ENCODE data around the gene PCDHGA6.
"Not testable (repeated sequence)": the region's sequence is repeated elsewhere in the genome, so short reads cannot be mapped to it uniquely, and the experiment has no call there.

Gene PCDHGA6

GRCh38 chr5:141362719-141363118 is 11.0 kb upstream of the PCDHGA6 start:
- H3K4me3 ChIP-seq (ENCODE audit: low read depth, low read length) = peak overlapping the region; percentile 24
- no peaks in the 10 kb centered on the region for H3K27me3 ChIP-seq (ENCODE audit: control insufficient read depth, insufficient read depth, low read length)
- peaks cover 66% of the 10 kb centered on the region for H3K9me3 ChIP-seq (ENCODE audit: control insufficient read depth, insufficient read depth, low read length)
- H3K36me3 ChIP-seq (ENCODE audit: control insufficient read depth, insufficient read depth, low read length) = no peaks in the 10 kb centered on the region
- no peak overlapping the region for H3K9ac ChIP-seq (ENCODE audit: low read depth, low read length)
- no peaks in the 10 kb centered on the region for H3K4me1 ChIP-seq (ENCODE audit: control insufficient read depth, insufficient read depth, low read length)
- no peak overlapping the region for H3K27ac ChIP-seq (ENCODE audit: low read depth, low read length)

DNA sequence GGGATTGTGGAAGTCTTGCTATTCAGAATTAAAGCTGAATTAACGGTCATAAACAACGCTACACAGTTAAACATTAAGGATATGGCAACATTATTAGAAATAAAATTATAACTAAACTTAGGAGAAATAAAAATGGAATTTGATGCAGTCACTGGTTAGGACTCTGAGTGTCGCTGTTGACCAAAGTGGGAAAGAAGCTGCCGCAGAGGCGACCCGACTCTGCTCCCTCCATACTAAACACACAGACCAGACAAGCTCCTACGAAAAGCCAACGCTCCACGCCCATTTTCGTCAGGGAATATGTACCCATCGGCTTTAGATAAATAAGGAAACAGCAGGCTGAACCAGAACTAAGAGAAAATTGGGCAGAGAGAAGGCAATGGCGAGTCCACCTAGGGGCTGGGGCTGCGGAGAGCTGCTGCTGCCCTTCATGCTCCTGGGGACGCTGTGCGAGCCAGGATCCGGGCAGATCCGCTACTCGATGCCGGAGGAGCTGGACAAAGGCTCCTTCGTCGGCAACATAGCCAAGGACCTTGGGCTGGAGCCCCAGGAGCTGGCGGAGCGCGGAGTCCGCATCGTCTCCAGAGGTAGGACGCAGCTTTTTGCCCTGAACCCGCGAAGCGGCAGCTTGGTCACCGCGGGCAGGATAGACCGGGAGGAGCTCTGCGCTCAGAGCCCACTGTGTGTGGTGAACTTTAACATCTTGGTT is 9.6 kb upstream of the PCDHGA6 start, which contains the start of gene PCDHGA5:
PCDHGA5 (plus strand) TSS at position 211 of the 709 bp plus-strand sequence; CDS start at position 380, 169 bp downstream.
- Histone ChIP-seq H3K36me3 (ENCODE audit: control insufficient read depth, insufficient read depth, low read length) (no peaks in the 10 kb centered on the region), H3K27me3 (ENCODE audit: control insufficient read depth, insufficient read depth, low read length) (no peaks in the 10 kb centered on the region), H3K9ac (ENCODE audit: low read depth, low read length) (no peak within 1 kb of the TSS), H3K9me3 (ENCODE audit: control insufficient read depth, insufficient read depth, low read length) (peaks cover 68% of the 10 kb centered on the region), H3K4me3 (ENCODE audit: low read depth, low read length) (peak within 1 kb of the TSS; percentile 24; the same call in 1 of the 2 replicates), H3K4me1 (ENCODE audit: control insufficient read depth, insufficient read depth, low read length) (no peaks in the 10 kb centered on the region), H3K27ac (ENCODE audit: low read depth, low read length) (no peak within 1 kb of the TSS)

- no peaks in the 10 kb centered on the region for H3K27me3 ChIP-seq (ENCODE audit: control insufficient read depth, insufficient read depth, low read length)
- H3K36me3 ChIP-seq (ENCODE audit: control insufficient read depth, insufficient read depth, low read length) = no peaks in the 10 kb centered on the region
- H3K9me3 ChIP-seq (ENCODE audit: control insufficient read depth, insufficient read depth, low read length) = peaks cover 62% of the 10 kb centered on the region
- H3K4me3 ChIP-seq (ENCODE audit: low read depth, low read length) = no peak overlapping the region
- no peak overlapping the region for H3K27ac ChIP-seq (ENCODE audit: low read depth, low read length)
- no peaks in the 10 kb centered on the region for H3K4me1 ChIP-seq (ENCODE audit: control insufficient read depth, insufficient read depth, low read length)
- no peak overlapping the region for H3K9ac ChIP-seq (ENCODE audit: low read depth, low read length)
These were observed 7.4 kb upstream of the PCDHGA6 start for GRCh38 chr5:141366016-141366896.

GRCh38 chr5:141369994-141370848 is 3.5 kb upstream of the PCDHGA6 start, which contains the start of gene PCDHGB3:
Gene PCDHGB3, plus strand, starts transcription at chr5:141370242. Its CDS starts 153 bp downstream, at chr5:141370395.
- H3K27me3 ChIP-seq (ENCODE audit: control insufficient read depth, insufficient read depth, low read length) = no peaks in the 10 kb centered on the region
- peaks cover 58% of the 10 kb centered on the region for H3K9me3 ChIP-seq (ENCODE audit: control insufficient read depth, insufficient read depth, low read length)
- H3K9ac ChIP-seq (ENCODE audit: low read depth, low read length) = no peak within 1 kb of the TSS
- no peaks in the 10 kb centered on the region for H3K4me1 ChIP-seq (ENCODE audit: control insufficient read depth, insufficient read depth, low read length)
- H3K27ac ChIP-seq (ENCODE audit: low read depth, low read length) = no peak within 1 kb of the TSS
- no peak within 1 kb of the TSS for H3K4me3 ChIP-seq (ENCODE audit: low read depth, low read length)
- no peaks in the 10 kb centered on the region for H3K36me3 ChIP-seq (ENCODE audit: control insufficient read depth, insufficient read depth, low read length)

GRCh38 chr5:141371572-141372475 is 1.9 kb upstream of the PCDHGA6 start:
- H3K9me3 ChIP-seq (ENCODE audit: control insufficient read depth, insufficient read depth, low read length) = peaks cover 51% of the 10 kb centered on the region
- no peak overlapping the region for H3K27ac ChIP-seq (ENCODE audit: low read depth, low read length)
- H3K27me3 ChIP-seq (ENCODE audit: control insufficient read depth, insufficient read depth, low read length) = no peaks in the 10 kb centered on the region
- H3K4me3 ChIP-seq (ENCODE audit: low read depth, low read length) = no peak overlapping the region
- no peaks in the 10 kb centered on the region for H3K4me1 ChIP-seq (ENCODE audit: control insufficient read depth, insufficient read depth, low read length)
- no peaks in the 10 kb centered on the region for H3K36me3 ChIP-seq (ENCODE audit: control insufficient read depth, insufficient read depth, low read length)
- no peak overlapping the region for H3K9ac ChIP-seq (ENCODE audit: low read depth, low read length)

DNA sequence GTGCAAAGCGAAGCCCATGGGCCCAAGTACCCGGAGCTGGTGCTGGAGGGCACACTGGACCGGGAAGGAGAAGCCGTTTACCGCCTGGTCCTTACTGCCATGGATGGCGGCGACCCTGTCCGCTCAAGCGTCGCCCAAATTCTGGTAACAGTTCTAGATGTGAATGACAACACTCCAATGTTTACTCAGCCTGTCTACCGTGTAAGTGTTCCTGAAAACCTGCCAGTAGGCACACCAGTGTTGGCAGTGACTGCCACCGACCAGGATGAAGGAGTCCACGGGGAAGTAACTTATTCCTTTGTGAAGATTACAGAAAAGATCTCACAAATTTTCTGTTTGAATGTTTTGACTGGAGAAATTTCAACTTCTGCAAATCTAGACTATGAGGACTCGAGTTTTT is 936 bp downstream of the PCDHGA6 start:
- Histone ChIP-seq H3K27ac (ENCODE audit: low read depth, low read length) (no peak overlapping the region), H3K27me3 (ENCODE audit: control insufficient read depth, insufficient read depth, low read length) (no peaks in the 10 kb centered on the region), H3K9ac (ENCODE audit: low read depth, low read length) (no peak overlapping the region), H3K9me3 (ENCODE audit: control insufficient read depth, insufficient read depth, low read length) (peaks cover 48% of the 10 kb centered on the region), H3K36me3 (ENCODE audit: control insufficient read depth, insufficient read depth, low read length) (no peaks in the 10 kb centered on the region), H3K4me1 (ENCODE audit: control insufficient read depth, insufficient read depth, low read length) (no peaks in the 10 kb centered on the region), H3K4me3 (ENCODE audit: low read depth, low read length) (no peak overlapping the region)

- not testable (repeated sequence) for H3K4me3 ChIP-seq (ENCODE audit: low read depth, low read length); H3K9ac ChIP-seq (ENCODE audit: low read depth, low read length); H3K4me1 ChIP-seq (ENCODE audit: control insufficient read depth, insufficient read depth, low read length); H3K36me3 ChIP-seq (ENCODE audit: control insufficient read depth, insufficient read depth, low read length); H3K27me3 ChIP-seq (ENCODE audit: control insufficient read depth, insufficient read depth, low read length); H3K27ac ChIP-seq (ENCODE audit: low read depth, low read length)
- peaks cover 46% of the 10 kb centered on the region for H3K9me3 ChIP-seq (ENCODE audit: control insufficient read depth, insufficient read depth, low read length)
These were observed 1.9 kb downstream of the PCDHGA6 start for GRCh38 chr5:141375444-141376155.

DNA sequence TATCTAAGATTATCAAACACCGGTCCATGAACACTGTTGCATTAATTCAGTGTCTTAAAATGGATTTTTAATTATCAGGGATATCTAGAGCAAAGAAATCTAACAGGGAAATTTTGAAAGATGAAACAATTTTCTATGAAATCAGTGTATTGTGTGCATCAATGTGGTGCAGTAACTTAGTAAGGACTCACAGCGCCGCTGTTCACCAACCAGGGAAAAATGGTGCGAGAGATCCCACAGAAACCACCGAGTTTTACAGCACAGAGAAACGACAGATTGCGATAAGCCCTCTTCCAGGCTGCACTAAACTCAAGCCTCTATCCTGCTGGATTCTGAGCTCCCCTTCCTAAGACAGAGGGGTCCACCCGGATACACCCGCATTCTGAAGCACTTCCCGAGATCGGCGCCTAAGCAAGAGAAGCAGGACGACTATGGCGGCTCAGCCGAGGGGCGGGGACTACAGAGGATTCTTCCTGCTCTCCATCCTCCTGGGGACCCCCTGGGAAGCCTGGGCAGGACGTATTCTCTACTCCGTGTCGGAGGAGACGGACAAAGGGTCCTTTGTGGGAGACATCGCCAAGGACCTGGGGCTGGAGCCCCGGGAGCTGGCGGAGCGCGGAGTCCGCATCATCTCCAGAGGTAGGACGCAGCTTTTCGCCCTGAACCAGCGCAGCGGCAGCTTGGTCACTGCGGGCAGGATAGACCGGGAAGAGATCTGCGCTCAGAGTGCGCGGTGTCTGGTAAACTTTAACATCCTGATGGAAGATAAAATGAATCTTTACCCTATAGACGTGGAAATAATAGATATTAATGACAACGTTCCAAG is 9.0 kb downstream of the PCDHGA6 start, which contains the start of gene PCDHGA7:
PCDHGA7 (plus strand) TSS at position 274 of the 826 bp plus-strand sequence; CDS start at position 432, 158 bp downstream.
- peaks cover 43% of the 10 kb centered on the region for H3K9me3 ChIP-seq (ENCODE audit: control insufficient read depth, insufficient read depth, low read length)
- no peaks in the 10 kb centered on the region for H3K36me3 ChIP-seq (ENCODE audit: control insufficient read depth, insufficient read depth, low read length)
- no peak within 1 kb of the TSS for H3K4me3 ChIP-seq (ENCODE audit: low read depth, low read length)
- H3K27me3 ChIP-seq (ENCODE audit: control insufficient read depth, insufficient read depth, low read length) = no peaks in the 10 kb centered on the region
- H3K4me1 ChIP-seq (ENCODE audit: control insufficient read depth, insufficient read depth, low read length) = no peaks in the 10 kb centered on the region
- no peak within 1 kb of the TSS for H3K9ac ChIP-seq (ENCODE audit: low read depth, low read length)
- H3K27ac ChIP-seq (ENCODE audit: low read depth, low read length) = no peak within 1 kb of the TSS

DNA sequence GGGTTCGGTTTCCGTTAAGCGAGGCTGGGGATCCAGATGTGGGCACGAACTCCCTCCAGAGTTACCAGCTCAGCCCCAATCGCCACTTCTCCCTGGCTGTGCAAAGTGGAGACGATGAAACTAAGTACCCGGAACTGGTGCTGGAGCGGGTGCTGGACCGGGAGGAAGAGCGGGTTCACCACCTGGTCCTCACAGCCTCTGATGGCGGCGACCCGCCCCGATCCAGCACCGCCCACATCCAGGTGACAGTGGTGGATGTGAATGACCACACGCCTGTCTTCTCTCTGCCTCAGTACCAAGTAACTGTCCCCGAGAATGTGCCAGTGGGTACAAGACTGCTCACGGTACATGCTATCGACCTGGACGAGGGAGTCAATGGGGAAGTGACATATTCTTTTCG is 9.7 kb downstream of the PCDHGA6 start:
- no peak overlapping the region for H3K27ac ChIP-seq (ENCODE audit: low read depth, low read length)
- no peak overlapping the region for H3K4me3 ChIP-seq (ENCODE audit: low read depth, low read length)
- no peak overlapping the region for H3K9ac ChIP-seq (ENCODE audit: low read depth, low read length)
- no peaks in the 10 kb centered on the region for H3K4me1 ChIP-seq (ENCODE audit: control insufficient read depth, insufficient read depth, low read length)
- H3K36me3 ChIP-seq (ENCODE audit: control insufficient read depth, insufficient read depth, low read length) = no peaks in the 10 kb centered on the region
- 0 out of 2 replicates have a peak, but pooled peaks cover 1% of the 10 kb centered on the region for H3K27me3 ChIP-seq (ENCODE audit: control insufficient read depth, insufficient read depth, low read length)
- peaks cover 45% of the 10 kb centered on the region for H3K9me3 ChIP-seq (ENCODE audit: control insufficient read depth, insufficient read depth, low read length)

Measured in HUES48 (cell line).